ENCODE results near the gene RNF145. TPM values are rescaled to one million over a fixed set of nuclear protein-coding genes. Genes with fewer than 3 reads are reported as not detected.
A peak's percentile ranks its signal among the peaks of the same experiment; 100 is the strongest.
"Not testable (repeated sequence)": the region's sequence is repeated elsewhere in the genome, so short reads cannot be mapped to it uniquely, and the experiment has no call there.

Gene RNF145
- total RNA-seq, 1 experiment from 2014 or later, result 13.7 TPM

- Histone ChIP-seq H3K9me3 (ENCODE audit: low read length) (no peaks in the 10 kb centered on the region), H3K4me1 (ENCODE audit: insufficient read depth, low read length) (peaks cover 6% of the 10 kb centered on the region), H3K27ac (ENCODE audit: low read length) (no peak overlapping the region), H3F3A (ENCODE audit: low read length, unreplicated experiment) (no peaks in the 10 kb centered on the region), H3K9me2 (replicated peaks; ENCODE audit: low read length) (no peaks in the 10 kb centered on the region), H3K4me3 (ENCODE audit: low read length) (no peak overlapping the region), H3K79me2 (ENCODE audit: low read length) (no peaks in the 10 kb centered on the region), H3K4me2 (ENCODE audit: low read length) (no peak overlapping the region), H3K36me3 (ENCODE audit: low read depth, low read length) (no peaks in the 10 kb centered on the region), H4K20me1 (ENCODE audit: low read length) (no peaks in the 10 kb centered on the region), H2AFZ (ENCODE audit: low read length) (no peak overlapping the region), H3K27me3 (ENCODE audit: low read length) (no peaks in the 10 kb centered on the region), H3K9ac (ENCODE audit: low read length) (no peak overlapping the region)
- TF ChIP-seq EZH2phosphoT487 (IDR thresholded peaks at IDR 0.05; ENCODE audit: borderline replicate concordance, low read length) (no peak), EZH2 (IDR thresholded peaks at IDR 0.05; ENCODE audit: low read length, unreplicated experiment) (no peak), CTCF (conservative IDR thresholded peaks at IDR 0.05; ENCODE audit: low read depth, low read length) (no peak)
- ChIA-PET POLR2A (ENCODE audit: unreplicated experiment) (no interaction called here), CTCF (no interaction called here)
- ATAC-seq (no peak), DNase-seq (no peak)
- BruUV-seq (replicated peaks), result no TSS peak
- intact Hi-C loops (cut with micrococcal nuclease), result no loop called here
These were observed 21.3 kb upstream of the RNF145 start for GRCh38 chr5:159230657-159231056.

GRCh38 chr5:159228097-159228496, 18.7 kb upstream of the RNF145 start:
- POLR2A ChIA-PET (ENCODE audit: unreplicated experiment); H3K9ac ChIP-seq (ENCODE audit: low read length); H3F3A ChIP-seq (ENCODE audit: low read length, unreplicated experiment); H3K27me3 ChIP-seq (ENCODE audit: low read length); H3K4me3 ChIP-seq (ENCODE audit: low read length); BruUV-seq (replicated peaks); H3K4me1 ChIP-seq (ENCODE audit: insufficient read depth, low read length); H3K9me2 ChIP-seq (replicated peaks; ENCODE audit: low read length); intact Hi-C loops (cut with micrococcal nuclease); H3K79me2 ChIP-seq (ENCODE audit: low read length); CTCF ChIA-PET; H4K20me1 ChIP-seq (ENCODE audit: low read length); H3K36me3 ChIP-seq (ENCODE audit: low read depth, low read length); H3K9me3 ChIP-seq (ENCODE audit: low read length): not testable (repeated sequence)
- ATAC-seq (peak; percentile 90), DNase-seq (peak; percentile 73)
- H3K27ac ChIP-seq (ENCODE audit: low read length), result peak overlapping the region; percentile 32; the same call in 1 of the 2 replicates
- H2AFZ ChIP-seq (ENCODE audit: low read length), result peak overlapping the region; percentile 66
- peak overlapping the region; percentile 44 for H3K4me2 ChIP-seq (ENCODE audit: low read length)

- Histone ChIP-seq H3K27ac (ENCODE audit: low read length) (no peak overlapping the region), H3K9me2 (replicated peaks; ENCODE audit: low read length) (no peaks in the 10 kb centered on the region), H3K36me3 (ENCODE audit: low read depth, low read length) (no peaks in the 10 kb centered on the region), H3K79me2 (ENCODE audit: low read length) (no peaks in the 10 kb centered on the region), H3K9ac (ENCODE audit: low read length) (no peak overlapping the region), H3K27me3 (ENCODE audit: low read length) (no peaks in the 10 kb centered on the region), H4K20me1 (ENCODE audit: low read length) (no peaks in the 10 kb centered on the region), H3K4me1 (ENCODE audit: insufficient read depth, low read length) (peaks cover 6% of the 10 kb centered on the region), H2AFZ (ENCODE audit: low read length) (no peak overlapping the region), H3K9me3 (ENCODE audit: low read length) (no peaks in the 10 kb centered on the region), H3F3A (ENCODE audit: low read length, unreplicated experiment) (no peaks in the 10 kb centered on the region), H3K4me3 (ENCODE audit: low read length) (no peak overlapping the region), H3K4me2 (ENCODE audit: low read length) (no peak overlapping the region)
- TF ChIP-seq EZH2 (IDR thresholded peaks at IDR 0.05; ENCODE audit: low read length, unreplicated experiment) (no peak), EZH2phosphoT487 (IDR thresholded peaks at IDR 0.05; ENCODE audit: borderline replicate concordance, low read length) (no peak)
- ATAC-seq (no peak), DNase-seq (no peak)
- ChIA-PET CTCF (no interaction called here), POLR2A (ENCODE audit: unreplicated experiment) (no interaction called here)
- BruUV-seq (replicated peaks), result no TSS peak
- intact Hi-C loops (cut with micrococcal nuclease), result no loop called here
These were observed 18.1 kb upstream of the RNF145 start for GRCh38 chr5:159227452-159227851.

- no peak overlapping the region for H3K4me2 ChIP-seq (ENCODE audit: low read length)
- no peaks in the 10 kb centered on the region for H4K20me1 ChIP-seq (ENCODE audit: low read length)
- no peaks in the 10 kb centered on the region for H3K36me3 ChIP-seq (ENCODE audit: low read depth, low read length)
- no peaks in the 10 kb centered on the region for H3K79me2 ChIP-seq (ENCODE audit: low read length)
- no peaks in the 10 kb centered on the region for H3K9me2 ChIP-seq (replicated peaks; ENCODE audit: low read length)
- H3K27ac ChIP-seq (ENCODE audit: low read length), result no peak overlapping the region
- POLR2A ChIA-PET (ENCODE audit: unreplicated experiment), result no interaction called here
- H3K9ac ChIP-seq (ENCODE audit: low read length), result no peak overlapping the region
- DNase-seq (no peak), ATAC-seq (no peak)
- peaks cover 6% of the 10 kb centered on the region for H3K4me1 ChIP-seq (ENCODE audit: insufficient read depth, low read length)
- BruUV-seq (replicated peaks), result no TSS peak
- CTCF ChIA-PET, result no interaction called here
- H3K4me3 ChIP-seq (ENCODE audit: low read length), result no peak overlapping the region
- no peaks in the 10 kb centered on the region for H3F3A ChIP-seq (ENCODE audit: low read length, unreplicated experiment)
- no peaks in the 10 kb centered on the region for H3K27me3 ChIP-seq (ENCODE audit: low read length)
- H3K9me3 ChIP-seq (ENCODE audit: low read length), result no peaks in the 10 kb centered on the region
- intact Hi-C loops (cut with micrococcal nuclease), result no loop called here
- no peak overlapping the region for H2AFZ ChIP-seq (ENCODE audit: low read length)
- TF ChIP-seq EZH2phosphoT487 (IDR thresholded peaks at IDR 0.05; ENCODE audit: borderline replicate concordance, low read length), result no peak
- no peak for TF ChIP-seq CTCF (conservative IDR thresholded peaks at IDR 0.05; ENCODE audit: low read depth, low read length)
- no peak for TF ChIP-seq EZH2 (IDR thresholded peaks at IDR 0.05; ENCODE audit: low read length, unreplicated experiment)
These were observed 17.1 kb upstream of the RNF145 start for GRCh38 chr5:159226451-159226850.

All from PC-3 (cell line).